HG03469 (cell line): ENCODE results near the gene LCP2.

Experiments
- ATAC-seq: cut with Tn5 transposase; IDR thresholded peaks from one replicate; pipeline ENCODE4 v1.9.1; 2021; ENCODE audit warnings: mild to moderate bottlenecking, moderate library complexity, moderate number of reproducible peaks; ENCODE audit not compliant: unreplicated experiment

The LCP2 gene

DNA sequence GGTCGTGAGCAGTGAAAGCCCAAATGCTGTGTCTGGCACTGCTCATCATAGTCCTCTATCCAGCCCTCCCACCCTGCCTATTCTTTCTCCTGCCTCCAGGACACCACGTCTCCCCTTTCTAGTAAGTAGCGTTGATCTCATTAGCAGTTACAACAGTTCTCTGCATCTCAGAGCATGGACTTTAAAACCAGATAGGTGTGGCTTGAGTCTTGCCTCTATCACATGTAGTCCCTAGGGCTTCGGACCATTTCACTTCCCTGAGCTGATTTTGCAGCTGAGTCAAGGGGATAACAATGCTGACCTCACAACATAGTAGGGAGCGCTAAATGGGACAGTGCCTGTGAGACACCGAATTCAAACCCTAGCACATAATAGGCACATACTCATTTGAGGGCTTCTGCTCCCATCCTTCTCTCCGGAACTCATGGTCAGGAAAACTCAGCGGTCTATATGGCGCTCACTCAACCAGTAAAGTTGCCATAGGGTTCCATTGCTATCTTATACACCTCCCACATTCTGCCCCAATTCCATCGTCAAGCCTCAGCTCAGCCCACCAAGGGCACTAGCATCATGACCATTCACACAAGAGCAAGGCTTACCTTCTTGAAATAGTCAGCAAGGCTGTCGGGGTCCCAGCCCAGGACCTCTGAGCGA is 515 bp downstream of the LCP2 start:
- peak; percentile 41 for ATAC-seq

DNA sequence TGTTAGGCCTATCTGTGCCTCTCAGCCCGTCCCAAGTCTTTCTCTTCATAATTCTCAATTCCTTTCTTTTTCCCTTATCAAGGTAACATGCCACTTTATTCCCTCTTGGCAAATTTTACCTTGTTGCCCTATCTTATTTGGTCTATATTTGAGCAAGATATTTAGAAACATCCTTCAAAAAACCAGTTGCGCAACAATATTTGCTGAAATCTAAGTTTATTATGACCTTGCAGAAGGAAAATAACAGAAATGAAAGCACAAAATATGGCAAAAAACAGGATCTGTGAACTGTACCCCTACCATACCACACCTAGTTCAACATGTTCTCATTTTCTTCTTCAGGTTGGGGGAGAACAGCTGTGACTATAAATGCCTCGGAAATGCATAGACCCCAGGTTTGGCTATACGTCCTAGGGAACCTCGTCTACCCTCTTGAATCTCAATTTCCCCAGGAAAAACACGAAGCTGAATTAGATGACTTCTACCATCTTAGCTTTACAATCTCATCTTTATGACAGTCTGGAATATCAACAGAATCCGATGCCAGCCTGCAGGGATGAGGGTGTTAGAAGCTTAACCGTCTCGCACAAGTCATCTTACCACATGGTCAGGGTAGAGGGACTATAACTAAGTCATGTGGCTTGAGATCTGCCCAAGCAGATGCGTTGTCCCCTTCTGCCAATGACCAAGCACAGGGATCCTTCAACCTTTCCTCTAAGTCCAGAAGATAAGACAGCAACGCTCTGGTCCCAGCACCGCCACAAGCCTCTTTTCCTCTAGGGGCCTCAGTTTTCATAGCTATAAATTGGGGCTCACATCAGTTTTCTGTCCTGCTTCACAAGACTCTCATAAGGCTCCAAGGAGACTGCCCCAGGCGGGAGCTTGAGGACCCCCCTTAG is 1.3 kb downstream of the LCP2 start:
- ATAC-seq: no peak

DNA sequence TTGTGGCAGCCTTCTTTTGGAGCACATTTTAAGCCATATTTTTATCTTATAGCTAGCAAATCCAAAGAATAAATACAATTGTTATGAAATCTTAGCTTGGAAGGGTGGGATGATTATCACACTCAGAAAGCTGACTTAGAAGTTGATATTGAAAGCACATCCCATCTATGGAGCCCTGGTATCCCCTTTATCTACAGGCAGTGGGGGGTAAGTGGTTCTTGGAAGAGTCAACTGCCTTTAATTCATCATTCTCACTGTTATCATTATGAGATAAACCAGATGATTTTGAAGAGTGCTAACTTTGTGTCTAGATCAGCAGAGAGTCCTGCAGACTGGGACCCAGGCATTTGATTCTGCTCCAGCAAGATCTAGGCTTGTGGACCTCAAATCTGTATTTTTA is 3.0 kb downstream of the LCP2 start:
- no peak for ATAC-seq

DNA sequence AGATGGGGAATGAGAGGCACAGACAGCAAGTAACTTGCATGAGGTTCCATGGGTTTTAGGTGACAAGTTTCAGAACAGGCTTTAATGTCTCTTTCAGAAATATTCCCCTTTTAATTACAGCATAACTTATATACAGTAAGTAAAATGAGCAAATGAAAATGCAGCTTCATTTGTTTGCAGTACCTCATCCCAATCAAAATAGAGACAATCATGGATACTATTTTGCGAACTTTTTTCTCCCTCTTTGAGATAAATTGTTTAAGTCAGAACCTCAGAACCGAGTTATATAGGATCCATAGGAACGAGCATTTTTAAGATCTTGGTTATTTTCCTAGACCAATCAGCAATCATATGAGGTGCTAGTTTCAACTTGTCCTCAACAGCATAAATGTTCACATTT is 3.5 kb downstream of the LCP2 start:
- ATAC-seq: no peak

DNA sequence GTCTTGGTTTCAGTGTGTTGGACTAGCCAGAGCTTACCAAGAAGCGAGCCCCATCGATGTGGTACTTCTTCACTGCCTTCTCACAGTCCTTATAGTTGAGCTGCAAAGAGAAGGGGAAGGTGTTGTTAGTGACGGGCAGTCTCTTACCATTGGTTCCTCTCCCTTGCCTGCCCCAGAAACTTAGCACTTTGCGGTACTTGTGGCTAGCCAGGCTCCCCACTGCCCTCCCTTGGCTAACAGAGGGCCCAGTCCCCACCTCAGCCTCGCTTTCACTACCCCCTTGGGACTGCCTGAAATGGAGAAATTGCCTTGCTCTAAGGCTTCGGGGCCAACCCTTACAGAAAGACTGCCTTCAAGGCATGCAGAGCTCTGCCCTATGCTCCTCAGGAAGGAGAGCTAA is 4.3 kb downstream of the LCP2 start:
- peak; percentile 77 for ATAC-seq

DNA sequence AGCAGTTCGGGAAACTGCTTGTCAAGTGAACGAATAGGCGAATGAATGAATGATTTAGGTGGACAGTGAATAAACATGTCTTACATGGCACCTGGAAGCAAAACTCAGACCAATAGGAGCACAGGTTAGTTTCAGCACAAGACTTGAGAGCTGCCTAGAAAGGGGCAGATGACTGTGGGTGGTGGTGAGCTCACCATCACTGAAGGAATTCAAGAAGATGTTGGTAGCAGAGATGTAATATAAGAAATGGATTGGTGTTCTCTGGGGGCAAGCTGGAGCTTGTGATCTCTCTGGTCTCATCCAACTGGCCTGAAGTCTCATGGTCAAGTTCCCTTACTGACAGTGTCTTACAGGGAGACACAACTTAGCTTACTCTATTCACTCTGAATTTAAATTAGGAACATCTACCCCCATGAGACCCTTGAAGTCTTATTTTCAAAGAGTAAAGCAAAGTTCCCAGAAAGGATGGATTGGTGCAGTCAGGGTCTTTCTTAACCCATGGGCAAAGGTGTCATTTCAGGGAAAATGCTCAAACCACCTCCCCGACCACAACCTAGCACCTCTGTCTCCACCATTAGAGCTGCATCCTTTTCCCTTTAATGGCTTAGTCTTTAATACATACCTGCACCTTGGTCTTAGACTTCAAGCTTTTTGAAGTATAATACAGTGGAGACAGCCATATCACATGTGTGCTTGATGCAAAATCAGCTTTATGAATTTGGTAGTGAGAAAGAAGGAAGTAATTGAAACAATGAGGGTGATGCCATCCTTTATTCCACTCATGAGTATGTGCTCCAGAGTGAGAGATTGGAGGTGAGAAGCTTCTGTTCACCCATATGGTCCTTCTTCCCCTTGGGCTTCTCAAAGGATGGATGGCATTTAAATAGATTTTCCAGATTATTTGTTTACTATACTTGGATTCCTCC is 5.1 kb downstream of the LCP2 start:
- ATAC-seq: no peak

DNA sequence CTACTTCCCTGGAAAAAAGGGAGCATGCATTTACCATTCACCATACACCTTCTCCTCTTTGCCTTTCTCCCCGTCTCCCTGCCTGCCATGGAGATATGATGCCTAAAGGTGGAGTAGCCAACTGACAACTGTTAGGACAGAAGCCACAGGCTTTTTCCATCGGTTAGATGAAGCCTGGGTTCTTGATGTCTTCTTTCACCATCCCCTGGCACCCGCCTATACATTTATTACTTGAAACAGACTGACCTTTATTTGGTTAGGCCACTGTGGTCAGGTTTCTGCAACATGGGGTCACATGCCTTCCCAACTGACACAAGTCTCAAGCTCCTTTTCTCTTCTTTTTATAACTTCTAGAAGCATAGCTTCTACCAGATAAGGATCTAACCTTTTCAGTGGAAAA is 7.1 kb downstream of the LCP2 start:
- no peak for ATAC-seq

DNA sequence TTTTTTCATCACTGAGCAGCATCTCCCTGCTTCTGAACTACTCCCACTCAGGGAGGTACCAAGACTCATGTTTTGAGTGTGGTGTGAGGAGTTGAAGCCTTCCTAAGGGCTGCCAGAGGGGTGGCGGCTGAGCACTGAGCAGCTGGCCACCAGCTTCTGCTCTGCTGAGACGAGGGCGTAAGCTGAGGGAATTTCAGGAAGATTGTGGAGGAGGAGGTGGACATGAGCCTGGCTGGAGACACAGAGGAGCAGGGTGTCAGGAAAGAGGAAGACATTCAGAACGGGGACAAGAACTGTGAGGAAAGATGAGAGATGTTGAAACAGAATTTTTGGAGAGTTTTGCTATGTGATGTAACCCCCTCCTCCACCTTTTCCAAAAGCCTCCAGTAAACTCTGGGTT is 7.8 kb downstream of the LCP2 start:
- ATAC-seq: no peak

DNA sequence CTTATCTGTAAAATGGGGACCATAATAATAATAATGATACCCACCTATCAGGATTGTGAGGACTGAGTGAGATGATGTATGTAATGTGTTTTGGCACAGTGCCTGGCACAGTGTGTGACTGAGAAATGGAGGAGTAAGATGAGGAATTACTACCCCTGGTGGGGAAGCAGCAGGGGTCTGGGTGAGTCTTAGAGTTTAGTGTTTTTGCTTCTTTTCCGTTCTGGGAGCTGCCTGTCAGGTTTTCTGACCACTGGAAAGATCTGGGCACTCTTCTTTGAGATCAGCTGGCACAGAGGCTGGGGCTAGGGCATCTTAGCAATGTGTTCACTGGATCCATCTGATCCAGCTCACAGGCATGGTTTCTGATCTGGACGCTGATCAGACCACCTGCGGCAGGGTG is 8.5 kb downstream of the LCP2 start:
- ATAC-seq: no peak

DNA sequence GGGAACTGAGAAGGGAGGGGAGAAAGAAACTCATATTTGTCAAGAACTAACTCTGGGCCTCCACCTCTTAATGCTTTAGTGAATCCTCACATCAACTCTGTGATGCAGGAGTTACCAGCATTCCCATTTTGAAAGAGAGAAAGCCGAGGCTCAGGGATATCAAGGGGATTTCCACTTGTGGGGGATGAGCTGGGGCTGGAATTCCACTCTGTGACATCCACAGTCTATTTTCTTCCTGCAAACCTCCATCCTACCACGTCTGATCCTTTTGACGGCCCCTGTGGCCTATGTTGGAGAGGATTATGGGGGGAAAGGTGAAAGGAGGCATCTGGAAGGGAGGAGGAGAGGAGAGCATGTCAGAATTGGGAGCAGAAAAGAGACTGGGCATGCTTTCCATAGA is 9.0 kb downstream of the LCP2 start:
- ATAC-seq: no peak

DNA sequence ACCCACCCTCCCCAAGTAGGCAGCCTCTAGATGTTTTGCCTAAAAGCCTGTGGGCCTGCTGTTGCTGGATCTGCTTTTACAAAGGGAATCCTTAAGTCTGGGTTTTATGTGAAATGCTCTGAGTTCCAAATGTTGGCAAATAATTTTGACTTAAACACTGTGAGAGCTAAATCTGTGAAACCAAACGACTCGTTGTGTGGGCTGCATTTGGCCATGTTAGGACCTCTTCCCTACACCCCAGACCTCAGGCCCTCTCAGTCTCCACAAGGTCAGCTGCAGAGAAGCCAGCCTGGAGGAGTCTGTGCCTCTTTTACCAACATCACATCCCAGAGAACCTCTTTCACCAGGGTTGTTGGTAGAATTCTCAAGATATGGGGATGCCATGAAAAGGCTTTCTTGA is 9.4 kb downstream of the LCP2 start:
- no peak for ATAC-seq

DNA sequence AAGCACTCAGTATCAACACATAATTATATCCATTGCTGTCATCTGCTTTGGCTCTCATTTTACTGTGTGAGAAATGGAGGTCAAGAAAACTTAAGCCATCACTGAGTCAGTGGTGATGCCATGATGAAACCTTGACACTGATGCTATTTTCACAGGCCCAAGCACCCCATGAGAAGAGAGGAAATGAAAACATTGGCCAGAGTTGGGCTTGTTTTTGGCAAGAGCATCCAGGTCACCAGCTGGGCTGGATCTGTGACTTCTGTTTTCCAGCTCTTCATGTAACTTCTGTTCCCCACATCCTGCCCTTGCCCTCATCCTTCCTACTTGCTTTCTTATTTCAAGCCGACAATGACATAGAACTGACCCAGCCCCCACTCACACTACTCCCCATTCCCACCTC is 10.0 kb downstream of the LCP2 start:
- no peak for ATAC-seq

DNA sequence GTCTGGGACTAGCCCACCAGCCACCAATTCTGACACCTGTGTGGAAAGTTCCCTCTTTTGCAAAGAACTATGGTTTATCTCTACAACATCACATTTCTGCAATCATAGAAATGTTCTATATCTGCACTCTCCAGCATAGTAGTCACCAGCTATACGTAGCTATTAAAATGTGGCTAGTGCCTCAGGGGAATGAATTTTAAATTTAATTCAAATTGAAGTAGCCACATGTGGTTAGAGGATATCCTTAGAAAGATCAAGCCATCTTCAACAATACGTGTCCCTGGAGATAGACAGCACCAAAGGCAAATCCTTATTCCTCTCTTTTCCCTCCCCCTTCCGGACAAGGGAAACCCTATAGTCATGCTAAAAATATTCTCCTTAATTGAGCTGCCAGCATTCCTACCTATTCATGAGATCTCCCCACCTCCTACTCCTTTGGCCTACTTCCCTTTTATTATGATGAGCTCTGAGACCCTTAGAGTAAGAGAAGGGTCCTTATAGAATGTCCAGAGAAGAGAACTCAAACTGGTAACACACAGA is 11.1 kb downstream of the LCP2 start:
- no peak for ATAC-seq

DNA sequence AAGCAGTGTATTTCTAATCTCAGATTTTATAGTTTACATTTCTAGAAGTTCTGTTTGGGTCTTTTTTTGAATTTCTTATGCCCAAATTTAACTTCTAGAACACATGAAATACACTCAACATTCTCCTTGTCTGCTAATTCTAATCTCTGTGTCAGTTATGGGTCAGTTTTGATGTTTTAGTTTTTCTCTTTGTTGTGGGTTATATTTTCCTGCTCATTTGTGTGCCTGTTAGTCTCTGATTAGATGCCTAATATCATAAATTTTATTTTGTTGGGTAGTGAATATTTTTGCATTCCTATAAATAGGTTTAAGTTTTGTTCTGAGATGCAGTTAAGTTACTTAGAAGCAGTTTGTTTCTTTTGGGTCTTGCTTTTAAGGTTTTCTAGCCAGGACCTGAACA is 12.4 kb downstream of the LCP2 start:
- no peak for ATAC-seq

DNA sequence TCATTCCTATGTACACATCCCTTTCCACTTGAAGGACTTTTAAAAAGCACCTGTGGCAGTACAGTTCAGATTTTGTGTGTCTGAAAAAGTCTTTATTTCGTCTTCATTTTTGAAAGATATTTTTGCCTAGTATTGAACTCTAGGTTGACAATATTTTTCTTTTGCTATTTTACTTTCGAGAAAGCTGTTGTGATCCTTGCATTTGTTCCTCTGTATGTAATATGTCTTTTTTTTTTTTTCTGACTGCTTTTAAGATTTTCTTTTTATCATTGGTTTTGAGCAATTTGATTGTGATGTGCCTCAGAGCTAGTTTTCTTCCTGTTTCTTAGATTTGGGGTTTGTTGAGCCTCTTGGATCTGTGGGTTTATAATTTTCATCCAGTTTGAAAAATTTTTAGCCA is 13.3 kb downstream of the LCP2 start:
- no peak for ATAC-seq

DNA sequence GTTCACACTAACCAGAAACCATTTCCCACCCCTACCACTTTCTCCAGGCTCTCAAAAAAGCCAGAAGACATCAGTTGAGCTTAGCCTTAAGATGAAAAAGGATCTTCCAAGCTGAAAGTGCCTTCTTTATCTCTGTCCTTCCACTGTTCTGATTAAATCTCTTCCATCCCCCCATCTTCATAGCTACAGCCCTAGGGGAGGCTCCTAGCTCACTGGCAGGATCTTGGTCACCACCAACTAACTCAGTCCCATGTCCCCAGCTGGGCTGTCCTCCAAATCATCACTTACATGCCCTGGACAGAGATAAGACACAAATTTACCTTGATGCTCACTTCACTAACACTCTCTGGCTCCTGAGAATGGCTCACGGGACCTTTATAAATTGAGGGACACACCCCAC is 14.3 kb downstream of the LCP2 start:
- no peak for ATAC-seq

DNA sequence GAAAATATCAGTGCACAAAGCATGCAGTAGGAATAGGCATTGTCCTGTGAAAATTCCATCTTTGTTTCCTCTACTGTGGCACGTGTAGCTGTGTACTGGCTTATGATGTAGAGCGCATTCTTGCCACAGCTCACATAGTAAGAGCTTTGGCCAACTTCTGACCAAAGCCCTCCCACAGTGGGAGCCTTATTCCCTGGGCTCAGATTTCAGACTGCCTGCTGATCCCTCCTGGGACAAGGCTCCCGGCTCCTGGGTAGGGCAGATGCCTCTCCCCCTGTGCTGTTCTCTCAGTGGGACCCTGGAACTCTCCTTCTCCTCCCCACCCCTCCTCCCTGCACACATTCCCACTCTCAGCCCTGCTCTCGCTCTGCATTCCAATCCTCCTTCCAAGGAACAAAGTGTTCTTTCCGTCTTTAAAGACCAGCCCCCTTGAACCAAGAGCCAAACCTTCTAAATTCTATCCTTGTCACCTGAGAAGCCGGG is 17.5 kb downstream of the LCP2 start:
- no peak for ATAC-seq

DNA sequence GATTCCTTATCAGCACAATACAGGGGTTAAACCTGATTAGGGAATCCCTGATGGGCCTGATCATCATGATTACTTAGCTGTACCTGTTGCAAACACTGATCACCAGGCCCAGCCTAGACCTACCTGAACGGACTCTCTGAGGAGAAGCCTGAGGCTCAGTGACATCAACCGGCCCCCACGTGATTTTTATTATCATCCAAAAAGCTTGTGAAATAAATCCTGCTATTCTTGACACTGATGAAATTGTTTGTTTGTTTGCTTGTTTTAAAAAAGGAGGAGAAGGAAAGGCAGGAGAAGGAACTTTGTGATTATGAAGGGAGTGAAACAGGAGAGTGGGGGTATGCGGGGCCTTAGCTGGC is 18.1 kb downstream of the LCP2 start:
- ATAC-seq: no peak

DNA sequence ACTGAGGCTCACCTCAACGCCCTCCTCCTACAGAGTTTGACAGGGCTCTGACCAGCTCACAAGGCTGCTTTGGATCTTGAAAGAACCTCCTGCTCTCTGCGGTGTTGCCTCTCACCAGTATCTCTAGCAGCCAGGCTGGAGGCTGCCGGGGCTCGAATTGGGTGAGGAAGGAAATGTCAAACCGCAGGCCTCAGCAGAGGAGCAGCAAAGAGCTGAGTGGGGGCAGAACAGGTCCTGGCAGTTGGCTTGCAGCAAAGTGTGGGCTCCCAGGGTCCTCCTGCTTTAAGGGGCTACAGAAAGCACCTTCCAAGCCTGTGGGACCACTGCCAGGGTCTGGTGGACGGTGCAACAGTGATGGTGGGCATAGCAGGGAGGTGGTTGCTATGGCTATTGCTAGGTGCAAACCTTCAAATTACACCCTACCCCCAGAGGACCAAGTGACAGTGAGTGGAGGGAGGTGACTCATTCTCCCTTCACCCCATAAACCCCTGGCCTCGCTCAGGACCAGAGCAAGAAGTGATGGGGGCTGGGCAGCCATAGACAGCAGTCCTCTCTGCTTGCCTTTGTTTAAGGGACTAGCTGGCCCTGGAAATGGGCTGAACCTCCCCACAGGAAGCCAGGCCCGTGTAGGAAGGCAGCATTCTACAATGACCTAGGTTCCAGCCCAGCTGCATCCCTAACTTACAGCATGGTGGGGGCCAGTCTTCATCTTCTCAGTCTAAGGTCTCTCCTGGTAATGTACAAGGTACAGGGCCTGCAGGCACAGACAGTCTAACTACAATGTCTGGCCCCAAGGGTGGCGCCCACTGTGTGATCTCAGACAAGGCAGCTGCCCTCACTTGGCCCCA is 18.7 kb downstream of the LCP2 start:
- peak; percentile 78 for ATAC-seq

DNA sequence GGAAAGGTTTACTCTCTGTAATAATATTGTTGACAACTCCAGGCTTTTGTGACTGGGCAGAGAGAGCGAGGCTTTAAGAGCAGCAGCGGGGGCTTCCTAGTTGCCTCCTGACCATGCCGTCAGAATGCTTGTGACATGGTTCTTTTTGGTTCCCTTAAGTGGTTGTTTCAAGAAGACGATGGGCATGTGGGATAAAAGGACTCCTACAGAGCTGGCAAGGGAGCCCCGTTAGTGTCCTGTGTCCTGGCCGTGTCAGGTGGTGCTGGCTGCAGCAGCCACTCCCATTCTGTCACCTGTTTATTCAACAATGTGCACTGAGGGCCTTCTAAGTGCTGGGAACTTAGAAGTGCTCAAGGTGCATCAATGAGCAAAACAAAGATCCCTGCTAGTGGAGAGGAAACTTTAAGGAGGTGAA is 19.7 kb downstream of the LCP2 start:
- ATAC-seq: no peak
